Measurements from ENCODE around the gene ACVR1B.

Gene ACVR1B

DNA sequence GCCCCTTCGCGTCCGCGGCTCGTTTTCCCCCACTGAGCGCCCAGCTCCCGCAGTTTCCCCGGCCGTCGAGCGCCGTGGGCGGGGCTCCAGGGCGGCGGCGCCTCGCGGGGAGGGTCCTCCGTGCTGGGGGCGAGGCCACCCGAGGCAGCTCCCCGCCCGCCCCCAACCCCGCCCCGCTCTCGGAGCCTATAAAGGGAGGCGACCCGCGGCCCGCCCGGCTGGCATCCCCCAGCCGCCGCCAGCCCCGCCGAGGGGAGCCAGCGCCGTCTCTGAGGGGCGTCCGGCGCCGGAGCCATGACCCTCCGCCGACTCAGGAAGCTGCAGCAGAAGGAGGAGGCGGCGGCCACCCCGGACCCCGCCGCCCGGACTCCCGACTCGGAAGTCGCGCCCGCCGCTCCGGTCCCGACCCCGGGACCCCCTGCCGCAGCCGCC lies 55.2 kb downstream of the ACVR1B start, which contains the start of gene TAMALIN:
Gene TAMALIN (plus strand): TSS at position 221 of the 432 bp plus-strand sequence. CDS start 74 bp downstream, at position 295.
- DNase-seq: peak; percentile 70

DNA sequence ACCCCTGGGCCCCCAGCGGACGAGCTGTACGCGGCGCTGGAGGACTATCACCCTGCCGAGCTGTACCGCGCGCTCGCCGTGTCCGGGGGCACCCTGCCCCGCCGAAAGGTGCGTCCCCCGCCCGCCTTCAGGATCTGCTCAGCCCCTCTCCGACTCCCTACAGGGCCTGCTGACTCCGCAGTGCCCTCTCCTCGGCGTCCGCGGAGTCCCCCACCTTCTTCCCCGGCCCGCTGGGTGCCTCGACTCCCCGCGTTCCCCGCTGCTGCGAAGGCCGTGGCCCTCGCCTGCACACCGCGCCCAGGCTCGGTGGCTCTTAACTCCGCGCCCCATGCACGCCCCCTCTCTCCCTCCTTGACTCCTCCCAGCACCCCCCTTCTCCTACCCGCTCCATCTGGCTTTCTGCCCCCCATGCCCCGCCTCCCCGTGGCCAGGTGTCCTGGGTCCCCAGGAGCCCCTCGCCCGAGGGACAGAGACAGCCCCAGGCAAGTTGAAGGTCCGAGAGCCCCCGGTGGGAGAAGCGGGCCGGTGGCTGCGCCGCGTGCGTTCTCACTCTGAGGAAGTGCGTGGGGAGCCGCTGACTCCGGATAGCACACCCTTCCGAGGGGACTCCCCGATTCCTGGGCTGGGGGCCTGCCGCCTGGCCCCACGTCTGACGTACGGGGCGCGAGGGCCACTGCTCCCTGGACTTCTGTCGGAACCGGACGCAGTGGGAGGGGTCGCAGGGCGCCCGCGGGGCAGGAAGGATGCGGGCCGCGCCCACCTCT lies 55.8 kb downstream of the ACVR1B start:
- peak; percentile 41 for DNase-seq

DNA sequence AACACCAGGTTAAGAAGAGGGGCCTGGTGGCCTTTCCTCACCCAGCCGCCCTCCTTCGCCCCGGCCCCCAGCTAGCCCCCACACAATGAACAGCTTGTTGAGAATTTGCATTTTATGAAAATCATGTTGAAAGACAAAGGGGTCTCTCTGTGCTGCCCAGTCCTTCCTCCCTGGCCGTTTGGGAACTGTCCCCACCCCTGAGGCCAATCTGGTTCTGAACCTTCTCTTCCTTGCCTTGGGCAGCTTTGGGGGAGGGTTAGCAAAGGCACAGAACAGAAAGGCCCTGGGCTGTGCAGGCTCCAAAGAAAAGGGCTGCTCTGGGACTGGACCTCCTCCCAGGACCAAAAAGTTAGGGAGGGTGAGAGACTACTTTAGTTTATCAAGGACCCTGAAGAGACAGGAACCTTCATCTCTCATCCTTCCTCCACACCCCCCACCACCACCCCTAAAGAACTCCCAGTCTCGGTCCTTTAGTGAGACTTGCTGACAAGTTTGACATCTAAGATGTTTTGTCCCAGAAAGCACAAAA lies 56.5 kb downstream of the ACVR1B start:
- no peak for DNase-seq

DNA sequence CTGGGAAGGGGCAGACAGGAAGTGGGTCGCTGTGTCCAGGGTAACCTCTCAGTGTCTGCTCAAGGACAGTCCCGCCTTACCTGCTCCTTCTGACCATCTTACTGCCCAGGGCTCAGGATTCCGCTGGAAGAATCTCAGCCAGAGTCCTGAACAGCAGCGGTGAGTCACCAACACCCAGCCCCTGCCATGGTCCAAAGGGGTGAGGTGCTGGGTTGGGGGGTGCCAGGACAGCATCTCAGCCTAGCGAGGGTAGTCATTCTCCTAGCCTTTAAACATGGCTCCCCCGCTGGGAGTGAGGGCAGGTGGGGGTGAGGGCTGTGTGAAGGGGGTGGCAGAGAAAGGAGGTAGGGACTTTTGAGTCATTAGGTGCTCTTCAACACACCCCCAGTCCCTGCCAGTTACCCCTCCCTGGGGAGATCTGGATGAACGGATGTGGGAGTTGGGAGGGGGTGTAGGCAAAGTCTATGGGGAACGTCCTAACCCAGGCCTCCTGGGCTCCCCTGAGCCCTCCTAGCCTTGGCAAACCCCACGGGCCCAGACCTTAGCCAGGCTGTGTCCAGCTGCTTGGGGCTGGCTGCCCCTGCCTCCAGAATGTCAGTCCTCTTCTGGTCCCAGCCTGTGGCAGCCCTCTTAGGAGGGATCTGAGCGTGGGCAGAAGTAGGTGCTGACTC lies 57.7 kb downstream of the ACVR1B start:
- no peak for DNase-seq

DNA sequence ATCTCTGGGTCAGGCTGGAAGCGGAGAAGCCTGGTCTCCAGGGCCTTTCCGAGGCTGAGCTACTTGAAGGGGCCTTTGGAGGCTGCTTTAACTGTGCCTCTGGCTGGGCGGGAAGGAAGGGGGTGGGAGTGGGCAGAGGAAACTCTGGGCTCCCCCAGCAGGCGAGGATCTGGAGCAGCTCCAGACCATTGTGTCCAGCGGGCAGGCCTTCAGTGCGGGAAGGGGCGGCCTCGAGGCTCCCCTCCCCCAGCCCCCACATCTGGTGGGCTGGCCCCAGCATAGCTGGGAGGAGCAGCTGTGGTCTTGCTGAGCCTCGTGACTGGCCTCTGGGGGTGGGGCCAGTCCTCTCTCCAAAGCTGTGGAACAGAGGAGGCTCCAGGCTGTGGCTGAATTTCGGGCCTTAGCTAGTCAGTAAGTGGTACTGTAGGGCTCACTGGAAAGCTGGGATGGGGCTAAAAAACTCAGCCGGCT lies 58.7 kb downstream of the ACVR1B start:
- no peak for DNase-seq

DNA sequence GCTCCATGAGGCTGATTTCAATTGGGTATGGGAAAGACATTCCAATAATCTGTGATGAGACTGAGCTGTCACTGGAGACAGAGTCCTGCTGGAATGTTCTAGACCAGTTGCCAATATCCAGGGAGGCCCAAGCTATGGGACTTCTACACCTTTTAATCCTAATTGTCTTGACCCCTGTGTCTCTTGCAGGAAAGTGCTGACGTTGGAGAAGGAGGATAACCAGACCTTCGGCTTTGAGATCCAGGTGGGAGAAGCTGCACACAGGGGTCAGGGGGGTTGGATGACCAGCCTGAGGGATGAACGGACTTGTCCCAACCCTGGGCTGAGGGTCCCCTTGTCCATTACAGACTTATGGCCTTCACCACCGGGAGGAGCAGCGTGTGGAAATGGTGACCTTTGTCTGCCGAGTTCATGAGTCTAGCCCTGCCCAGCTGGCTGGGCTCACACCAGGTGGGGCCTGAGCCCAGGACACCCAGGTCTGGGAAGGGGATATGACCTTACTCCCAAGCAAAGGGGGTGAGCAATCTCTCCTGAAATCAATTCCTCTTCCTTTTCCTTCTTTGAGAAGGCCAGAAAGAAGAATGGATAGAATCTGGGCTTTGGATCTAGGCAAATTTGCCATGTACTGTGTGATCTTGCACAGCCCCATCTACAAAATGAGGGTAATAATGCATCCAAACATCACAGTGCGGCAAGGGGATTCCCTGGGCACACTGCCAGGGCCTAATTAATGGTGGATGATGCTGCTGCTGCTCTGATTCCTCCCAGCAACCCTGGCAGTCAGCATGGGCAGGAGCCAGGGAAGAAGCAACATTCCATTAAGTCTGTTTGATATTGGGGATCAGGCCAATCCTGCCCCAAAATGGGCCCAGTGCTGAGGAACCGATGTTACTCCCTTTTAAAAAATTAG lies 59.4 kb downstream of the ACVR1B start:
- peak; percentile 68 for DNase-seq

DNA sequence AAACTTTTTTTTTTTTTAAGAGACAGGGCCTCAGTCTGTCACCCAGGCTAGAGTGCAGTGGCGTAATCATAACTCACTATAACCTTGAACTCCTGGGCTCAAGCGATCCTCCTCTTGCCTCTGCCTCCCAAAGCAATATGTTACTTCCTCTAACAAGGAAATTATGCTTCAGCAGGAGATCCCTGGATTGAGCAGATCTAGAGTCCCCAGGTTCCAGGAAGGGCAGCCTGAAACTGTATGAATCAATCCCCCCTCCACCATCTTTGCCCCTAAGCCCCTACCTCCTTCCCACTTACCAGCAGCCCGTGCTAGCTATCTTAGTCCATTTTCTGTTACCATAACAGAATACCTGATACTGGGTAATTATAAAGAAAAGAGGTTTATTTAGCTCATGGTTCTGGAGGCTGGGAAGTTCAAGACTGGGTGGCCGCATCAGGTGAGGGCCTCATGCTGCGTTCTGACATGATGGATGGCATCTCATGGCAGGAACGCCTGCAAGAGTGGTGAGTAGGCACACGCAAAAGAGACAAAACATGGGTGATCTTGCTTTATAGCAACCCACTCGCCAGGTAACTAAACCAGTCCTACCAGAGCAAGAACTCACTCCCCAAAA lies 60.2 kb downstream of the ACVR1B start:
- no peak for DNase-seq

DNA sequence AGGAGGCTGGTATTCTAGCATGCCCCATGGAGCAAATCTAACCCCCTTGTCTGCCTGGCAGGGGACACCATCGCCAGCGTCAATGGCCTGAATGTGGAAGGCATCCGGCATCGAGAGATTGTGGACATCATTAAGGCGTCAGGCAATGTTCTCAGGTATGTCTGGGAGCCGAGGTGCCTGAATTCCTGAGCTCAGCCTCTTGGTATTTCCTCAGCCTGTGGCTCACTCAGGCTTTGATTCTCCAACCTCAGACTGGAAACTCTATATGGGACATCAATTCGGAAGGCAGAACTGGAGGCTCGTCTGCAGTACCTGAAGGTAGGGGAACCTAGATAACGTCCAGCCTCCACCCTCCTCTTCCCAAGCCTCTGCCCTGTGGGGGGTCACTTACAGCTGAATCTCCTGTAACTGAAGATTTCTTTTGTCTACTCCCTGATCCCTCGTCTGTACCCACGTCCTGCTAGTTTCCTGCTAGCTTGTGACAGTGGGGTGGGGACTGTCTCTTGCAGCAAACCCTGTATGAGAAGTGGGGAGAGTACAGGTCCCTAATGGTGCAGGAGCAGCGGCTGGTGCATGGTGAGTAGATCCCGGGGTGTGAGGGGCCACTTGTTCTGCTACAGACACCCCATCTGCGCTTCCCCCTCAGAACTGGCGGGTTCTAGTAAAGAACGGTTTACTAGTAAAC lies 62.3 kb downstream of the ACVR1B start:
- DNase-seq: no peak

DNA sequence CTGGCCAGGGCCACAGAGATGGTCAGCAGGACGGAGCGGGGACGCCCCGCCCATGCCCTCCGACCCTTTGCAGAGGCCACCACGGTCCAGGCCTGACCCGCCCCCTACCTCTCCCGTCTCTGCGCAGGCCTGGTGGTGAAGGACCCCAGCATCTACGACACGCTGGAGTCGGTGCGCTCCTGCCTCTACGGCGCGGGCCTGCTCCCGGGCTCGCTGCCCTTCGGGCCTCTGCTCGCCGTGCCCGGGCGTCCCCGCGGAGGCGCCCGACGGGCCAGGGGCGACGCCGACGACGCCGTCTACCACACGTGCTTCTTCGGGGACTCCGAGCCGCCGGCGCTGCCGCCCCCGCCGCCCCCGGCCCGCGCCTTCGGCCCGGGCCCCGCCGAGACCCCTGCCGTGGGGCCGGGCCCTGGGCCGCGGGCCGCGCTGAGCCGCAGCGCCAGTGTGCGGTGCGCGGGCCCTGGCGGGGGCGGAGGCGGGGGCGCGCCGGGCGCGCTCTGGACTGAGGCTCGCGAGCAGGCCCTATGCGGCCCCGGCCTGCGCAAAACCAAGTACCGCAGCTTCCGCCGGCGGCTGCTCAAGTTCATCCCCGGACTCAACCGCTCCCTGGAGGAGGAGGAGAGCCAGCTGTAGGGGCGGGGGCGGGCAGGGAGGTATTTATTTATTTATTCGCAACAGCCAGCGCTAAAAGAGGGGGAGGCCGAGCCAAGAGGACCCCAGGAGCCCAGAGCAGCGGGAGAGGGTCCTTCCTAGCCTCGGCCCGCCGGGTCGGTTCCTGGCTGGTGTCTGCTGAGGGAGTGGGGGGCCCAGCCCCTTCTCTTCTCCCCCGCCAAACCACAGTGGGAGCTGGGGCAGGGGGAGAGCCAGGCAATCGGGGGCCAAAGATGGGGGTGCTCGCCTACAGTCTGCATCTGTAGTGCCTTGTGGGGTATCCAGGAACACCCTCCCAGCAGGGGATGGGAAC lies 63.4 kb downstream of the ACVR1B start:
- no peak for DNase-seq

DNA sequence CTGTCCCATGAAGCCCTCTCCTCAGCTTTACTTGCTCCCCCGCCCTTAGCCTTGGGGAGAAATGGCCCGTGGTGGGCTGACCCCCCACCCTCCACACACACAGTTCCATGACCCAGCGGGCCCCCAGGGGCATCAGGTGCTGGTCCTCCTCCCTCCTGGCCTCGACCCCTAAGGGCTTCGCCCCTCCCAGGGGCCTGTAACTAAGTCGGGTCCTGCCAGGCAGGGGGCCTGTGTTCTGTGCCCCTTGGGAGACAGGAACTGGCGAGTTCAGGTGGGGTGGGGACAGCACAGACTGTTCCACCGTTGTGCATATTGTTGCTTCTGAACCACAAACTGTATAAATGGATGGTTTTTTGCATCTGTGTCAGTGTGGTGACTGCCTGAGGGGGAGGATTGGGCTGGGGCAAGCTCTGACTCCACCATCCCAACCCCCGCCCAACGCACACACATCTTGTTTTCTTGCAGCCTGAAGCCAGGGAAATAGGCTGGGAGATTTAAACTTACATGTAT lies 64.1 kb downstream of the ACVR1B start:
- DNase-seq: no peak

DNA sequence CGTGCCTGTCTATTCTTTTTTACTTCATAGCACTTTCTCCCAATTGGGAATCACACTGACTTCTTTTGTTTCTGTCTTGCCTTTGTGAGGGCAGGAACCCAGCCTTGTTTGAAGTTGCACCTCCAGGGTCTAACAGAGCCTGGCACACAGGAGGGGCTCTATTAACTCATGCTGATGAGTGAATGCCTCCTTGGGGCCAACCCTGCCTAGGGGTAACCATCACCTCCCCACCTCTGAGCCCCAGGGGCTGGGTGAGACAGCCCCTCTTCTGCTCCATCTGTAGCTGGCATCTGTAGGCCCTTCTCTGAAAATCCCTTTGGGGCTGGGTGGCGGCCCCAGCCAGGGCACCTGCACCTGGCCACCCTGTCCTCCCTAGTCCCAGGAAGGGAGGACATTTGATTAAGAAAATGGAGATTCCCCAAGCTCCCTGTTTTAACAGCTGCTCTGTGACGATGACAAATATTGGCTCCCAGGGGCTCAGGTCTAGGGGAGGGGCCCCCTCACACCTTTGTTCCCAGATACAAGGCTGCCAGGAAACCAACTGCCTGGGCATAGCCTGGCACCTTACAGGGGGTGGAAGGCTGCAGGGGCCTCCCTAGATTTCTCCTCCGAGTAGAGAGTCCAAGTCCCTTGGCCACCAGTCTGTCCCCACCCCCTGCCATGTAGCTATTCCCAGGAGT lies 67.1 kb downstream of the ACVR1B start:
- peak; percentile 81 for DNase-seq

DNA sequence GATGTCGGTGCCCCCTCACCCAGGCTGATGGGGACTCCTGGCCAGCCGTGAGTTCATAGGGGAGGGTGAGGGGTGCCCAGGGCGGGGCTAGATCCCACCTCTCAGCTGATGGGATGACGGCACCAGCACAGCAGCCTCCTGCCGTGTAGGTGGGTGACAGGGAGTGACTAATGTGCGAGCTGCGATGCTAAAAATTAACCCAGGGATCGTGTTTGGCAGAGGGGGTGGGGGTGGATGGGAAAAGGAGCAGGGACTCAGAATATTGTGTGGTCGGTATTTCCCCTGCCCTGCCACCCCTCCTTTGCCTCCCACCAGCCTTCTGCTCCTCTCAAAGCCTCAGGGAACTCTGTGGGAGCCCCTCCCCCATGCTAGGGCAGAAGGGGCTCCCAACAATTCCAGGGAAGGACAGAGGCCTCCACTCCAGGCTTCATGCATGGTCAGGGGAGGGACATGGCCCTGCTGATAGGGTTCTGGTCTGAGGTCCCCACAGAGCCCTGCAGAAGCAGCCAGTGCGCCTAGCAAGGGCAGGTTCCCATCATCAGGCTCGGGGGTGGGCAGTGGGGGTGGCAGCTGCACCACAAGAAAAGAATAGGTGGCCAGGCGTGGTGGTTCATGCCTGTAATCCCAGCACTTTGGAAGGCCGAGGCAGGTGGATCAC lies 67.7 kb downstream of the ACVR1B start:
- DNase-seq: peak; percentile 67

DNA sequence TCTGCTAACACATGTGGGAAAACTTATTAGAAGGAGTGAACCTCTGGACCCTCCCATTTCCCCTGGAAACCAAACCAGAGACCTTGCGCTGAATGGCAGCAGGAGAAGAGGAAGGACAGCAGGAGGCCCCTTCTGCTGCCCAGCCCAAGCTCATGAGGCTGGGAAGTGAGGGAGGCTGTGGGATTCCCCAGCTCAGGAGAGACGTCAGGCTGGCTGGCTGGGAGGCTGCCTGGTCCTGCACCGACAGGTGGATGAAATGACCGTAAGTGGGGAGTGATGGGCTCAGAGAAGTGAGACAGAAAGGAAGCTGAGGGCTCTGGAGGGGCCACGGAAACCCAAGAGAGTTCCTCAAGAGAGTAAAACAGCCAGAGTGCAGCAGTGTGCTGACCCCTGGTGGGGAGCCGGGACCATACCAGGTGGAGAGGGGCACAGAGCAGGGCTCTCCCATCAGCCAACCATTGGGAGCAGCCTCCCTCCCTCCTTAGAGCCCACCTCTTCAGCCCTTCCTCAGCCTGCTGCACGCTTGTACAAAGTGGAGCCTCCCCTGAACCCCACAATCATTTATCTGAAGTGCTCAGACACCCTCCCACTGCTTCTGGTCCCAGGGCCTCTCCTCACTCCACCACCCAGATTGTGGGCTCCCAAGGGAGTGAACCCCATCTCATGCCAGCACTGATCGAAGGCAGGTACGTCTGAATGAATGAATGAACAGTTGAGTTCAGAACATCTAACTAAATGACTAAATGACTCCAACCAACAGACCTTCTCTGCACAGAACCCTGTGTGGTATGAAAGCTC lies 69.2 kb downstream of the ACVR1B start:
- DNase-seq: peak; percentile 34

DNA sequence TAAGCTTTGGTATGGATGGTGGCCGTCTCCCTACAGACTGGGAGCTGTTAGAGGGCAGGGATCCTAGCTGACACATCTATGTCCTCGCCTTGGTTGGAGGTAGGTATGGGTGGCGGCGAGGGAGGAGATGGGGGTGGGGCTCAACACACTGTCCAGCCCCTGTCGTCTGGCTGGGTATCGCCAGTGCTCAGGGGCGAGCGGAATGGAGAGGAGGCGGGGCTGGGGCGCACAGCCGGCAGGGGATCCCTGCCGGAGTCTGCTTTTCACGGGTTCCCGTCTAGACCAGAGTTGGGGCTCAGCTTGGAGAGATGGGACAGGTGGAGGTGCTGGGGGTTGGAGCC lies 71.3 kb downstream of the ACVR1B start:
- no peak for DNase-seq

DNA sequence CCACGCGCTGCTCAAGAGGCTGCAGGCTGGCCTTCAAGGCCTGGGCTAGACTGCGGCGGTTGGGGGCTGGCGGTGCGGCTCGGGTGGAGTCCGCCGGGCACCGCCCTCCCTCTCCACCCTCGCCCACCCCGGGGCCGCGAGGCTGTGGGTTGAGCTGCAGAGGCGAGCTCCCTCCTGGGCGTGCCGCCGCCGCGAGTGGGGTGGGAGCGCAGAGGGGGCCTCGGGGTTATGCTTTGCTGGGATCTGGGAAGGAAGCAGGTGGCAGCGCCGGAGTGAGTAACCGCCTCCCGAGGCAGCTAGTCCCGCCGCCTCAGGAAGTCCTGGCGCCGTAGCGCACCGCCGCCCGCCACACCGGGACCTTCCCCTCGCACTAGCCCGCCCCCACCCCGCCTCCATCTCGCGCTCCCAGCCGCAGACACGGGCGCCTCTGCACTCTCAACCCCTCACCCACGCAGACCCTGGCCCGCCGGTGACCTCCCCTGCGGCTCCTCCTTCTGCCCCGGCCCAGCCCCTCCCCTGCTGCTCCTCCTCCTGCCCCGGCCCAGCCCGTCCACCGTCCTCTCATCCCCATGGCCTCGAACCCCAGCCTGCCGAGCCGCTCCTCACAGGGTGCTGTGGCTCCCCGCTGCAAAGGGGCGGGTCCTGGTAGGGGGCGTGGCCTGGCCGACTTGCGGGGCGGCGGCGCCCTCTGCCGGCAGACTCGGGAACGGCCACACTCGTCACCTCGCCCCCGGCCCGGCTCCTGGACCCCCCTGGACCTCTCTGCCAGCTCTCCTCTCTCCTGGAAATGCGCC lies 71.9 kb downstream of the ACVR1B start:
- peak; percentile 77 for DNase-seq

DNA sequence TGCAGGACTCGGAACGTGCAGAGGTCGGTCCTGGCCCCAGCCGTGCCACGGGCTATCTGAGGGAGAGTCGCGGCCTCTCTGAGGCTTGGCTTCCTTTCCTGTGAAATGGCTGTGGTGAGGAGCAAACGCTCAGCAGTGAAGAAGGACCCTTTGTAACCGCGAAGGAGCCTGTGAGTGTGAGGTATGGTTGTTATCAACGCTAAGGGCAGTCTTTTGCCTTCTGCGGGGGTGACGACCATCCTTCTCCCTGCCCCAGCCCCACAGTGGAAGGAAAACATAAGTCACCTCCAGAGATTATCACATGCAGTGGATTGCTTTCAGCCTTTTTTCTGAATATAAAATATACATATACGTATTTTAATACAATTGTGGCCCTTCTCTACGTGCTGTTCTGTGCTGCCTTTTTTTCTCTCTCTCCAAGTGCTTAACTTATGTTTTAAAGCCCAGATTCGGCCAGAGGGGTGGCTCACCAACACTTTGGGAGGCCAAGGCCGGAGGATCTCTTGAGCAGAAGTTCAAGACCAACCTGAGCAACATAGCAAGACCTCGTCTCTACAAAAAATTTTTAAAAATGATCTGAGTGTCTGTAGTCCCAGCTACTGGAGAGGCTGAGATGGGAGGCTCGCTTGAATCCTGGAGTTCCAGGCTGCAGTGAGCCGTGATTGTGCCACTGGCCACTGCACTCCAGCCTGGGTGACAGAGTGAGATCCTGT lies 72.6 kb downstream of the ACVR1B start:
- no peak for DNase-seq

DNA sequence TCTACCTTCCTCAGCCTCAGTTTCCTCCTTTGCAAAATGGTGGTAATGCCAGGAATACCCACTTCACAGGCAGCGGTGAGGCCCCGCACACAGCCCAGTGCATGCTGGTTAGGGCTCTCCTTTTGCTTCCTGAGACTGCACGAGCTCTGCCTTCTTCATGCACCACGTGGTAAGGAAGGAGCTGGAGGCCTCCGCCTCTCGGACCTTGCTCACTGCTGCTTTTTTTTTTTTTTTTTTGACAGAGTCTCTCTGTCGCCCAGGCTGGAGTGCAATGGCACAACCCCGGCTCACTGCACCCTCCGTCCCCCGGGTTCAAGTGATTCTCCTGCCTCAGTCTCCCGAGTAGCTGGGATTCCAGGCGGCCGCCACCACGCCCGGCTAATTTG lies 73.3 kb downstream of the ACVR1B start:
- DNase-seq: no peak

All from NCI-H2171 (cell line).